Lung (tissue), 12 donors: ENCODE data around the gene IGFN1. TPM values are rescaled to one million over a fixed set of nuclear protein-coding genes. Genes with fewer than 3 reads are reported as not detected.

ENCODE experiments used
- ATAC-seq: fragments of 200-7000 bp; cut with Tn5 transposase; one replicate; pipeline ENCODE4 v1.9.1; 2020; ENCODE audit warnings: moderate number of reproducible peaks; ENCODE audit not compliant: insufficient read depth, low FRiP score
- DNase-seq, 3 donors: peaks; one replicate each; pipeline ENCODE4 v3.0.0-alpha.2; 2013 to 2017
- H3K27ac ChIP-seq, 2 donors: one replicate each; pipeline ENCODE4 v1.5.1; 2013; ENCODE audit warnings: mild to moderate bottlenecking in 2 of 2, moderate library complexity in 2 of 2, control low read depth in 1 of 2, inconsistent platforms in 1 of 2, low read depth in 1 of 2, low read length in 1 of 2
- H3K27me3 ChIP-seq, 3 donors: one replicate each; pipeline ENCODE4 v1.5.1; 2013; ENCODE audit warnings: low read length in 2 of 3; ENCODE audit not compliant: control insufficient read depth in 3 of 3, insufficient read depth in 3 of 3
- H3K36me3 ChIP-seq, 4 donors: one replicate each; pipeline ENCODE4 v1.5.1; 2013; ENCODE audit warnings: low read length in 4 of 4, mild to moderate bottlenecking in 1 of 4, moderate library complexity in 1 of 4; ENCODE audit not compliant: control insufficient read depth in 4 of 4, insufficient read depth in 4 of 4
- H3K4me1 ChIP-seq, 5 donors: one replicate each; pipeline ENCODE4 v1.5.1; 2013; ENCODE audit warnings: low read length in 5 of 5, mild to moderate bottlenecking in 2 of 5, moderate library complexity in 1 of 5; ENCODE audit not compliant: control insufficient read depth in 5 of 5, insufficient read depth in 5 of 5
- H3K4me3 ChIP-seq: one replicate; pipeline ENCODE4 v1.5.1; 2013; ENCODE audit warnings: mild to moderate bottlenecking, control low read depth, moderate library complexity
- H3K9ac ChIP-seq, 2 donors: one replicate each; pipeline ENCODE4 v1.5.1; 2013; ENCODE audit warnings: low read length in 2 of 2, control low read depth in 1 of 2; ENCODE audit not compliant: insufficient read depth in 1 of 2
- H3K9me3 ChIP-seq, 4 donors: one replicate each; pipeline ENCODE4 v1.5.1; 2013; ENCODE audit warnings: low read length in 3 of 4, mild to moderate bottlenecking in 1 of 4, moderate library complexity in 1 of 4; ENCODE audit not compliant: control insufficient read depth in 4 of 4, insufficient read depth in 3 of 4
- WGBS, 2 donors: extraction: QIAGEN DNeasy Blood & Tissue Kit; methylation state at CpG; one replicate each; pipeline ENCODE4 v1.1.7; 2013; 5-methylcytosine and 5-hydroxymethylcytosine counted together
- polyA plus RNA-seq, 2 donors: library from polyadenylated mRNA; stranded (reverse); fragments of 200-250 nt; gene quantifications; one replicate each; pipeline ENCODE4 v1.2.1, GENCODE V29; 2013
- total RNA-seq, 2 donors: library from RNA; depleted of rRNA in 1 of 2; stranded (reverse); fragments of >200 nt in 1 of 2; gene quantifications; one replicate each; pipeline ENCODE4 v1.2.1, GENCODE V29; 2014 to 2021
- TF ChIP-seq, protein P1 (sequence below): IDR thresholded peaks from 2 replicates; pipeline ENCODE4 v1.5.1; 2012; ENCODE audit warnings: mild to moderate bottlenecking; ENCODE audit errors: control extremely low read depth, extremely low read depth
- donor health status: control.
- donor health status: control.
- donor health status: Bipolar disorder and iron deficiency.
- donor health status: healthy.
- donor health status: DM: yes; HTN: yes; CAD: no.

Gene IGFN1
- total and polyA plus RNA-seq, 4 donors: 0.25 to 3.6 (median 1.5) TPM

DNA sequence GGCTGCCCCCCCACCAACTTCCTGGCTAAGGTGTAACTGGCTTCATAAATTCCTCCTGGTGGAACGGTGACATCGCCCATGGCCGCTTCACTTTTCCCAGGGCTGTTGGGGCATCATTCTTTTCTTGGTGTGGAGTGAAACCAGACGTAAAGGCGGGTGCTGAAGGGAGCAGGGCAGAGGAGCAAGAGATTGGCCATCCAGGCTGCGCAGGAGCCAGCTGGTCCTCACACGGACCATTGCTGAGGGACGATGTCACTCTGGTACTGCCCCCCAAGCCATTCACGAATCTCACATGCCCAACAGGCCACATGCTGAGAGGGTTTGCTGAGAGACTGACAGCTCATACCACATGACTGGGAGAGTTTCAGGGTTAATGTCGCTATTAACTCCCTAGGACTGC, 82.2 kb downstream of the IGFN1 start:
- ATAC-seq: no peak
- DNase-seq: no peak
- Histone ChIP-seq H3K27me3 (peaks cover 0 to 2% (median 0%) of the 10 kb centered on the region in 3 donors), H3K4me1 (peaks cover 0 to 9% (median 3%) of the 10 kb centered on the region in 5 donors), H3K9ac (no peak overlapping the region), H3K36me3 (no peaks in the 10 kb centered on the region), H3K9me3 (no peaks in the 10 kb centered on the region), H3K27ac (no peak overlapping the region), H3K4me3 (no peak overlapping the region)
- TF ChIP-seq, protein P1, sequence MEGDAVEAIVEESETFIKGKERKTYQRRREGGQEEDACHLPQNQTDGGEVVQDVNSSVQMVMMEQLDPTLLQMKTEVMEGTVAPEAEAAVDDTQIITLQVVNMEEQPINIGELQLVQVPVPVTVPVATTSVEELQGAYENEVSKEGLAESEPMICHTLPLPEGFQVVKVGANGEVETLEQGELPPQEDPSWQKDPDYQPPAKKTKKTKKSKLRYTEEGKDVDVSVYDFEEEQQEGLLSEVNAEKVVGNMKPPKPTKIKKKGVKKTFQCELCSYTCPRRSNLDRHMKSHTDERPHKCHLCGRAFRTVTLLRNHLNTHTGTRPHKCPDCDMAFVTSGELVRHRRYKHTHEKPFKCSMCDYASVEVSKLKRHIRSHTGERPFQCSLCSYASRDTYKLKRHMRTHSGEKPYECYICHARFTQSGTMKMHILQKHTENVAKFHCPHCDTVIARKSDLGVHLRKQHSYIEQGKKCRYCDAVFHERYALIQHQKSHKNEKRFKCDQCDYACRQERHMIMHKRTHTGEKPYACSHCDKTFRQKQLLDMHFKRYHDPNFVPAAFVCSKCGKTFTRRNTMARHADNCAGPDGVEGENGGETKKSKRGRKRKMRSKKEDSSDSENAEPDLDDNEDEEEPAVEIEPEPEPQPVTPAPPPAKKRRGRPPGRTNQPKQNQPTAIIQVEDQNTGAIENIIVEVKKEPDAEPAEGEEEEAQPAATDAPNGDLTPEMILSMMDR: no peak
- WGBS, 2 donors: 89 to 90% methylated on average over 10 of the region's 10 CpGs

DNA sequence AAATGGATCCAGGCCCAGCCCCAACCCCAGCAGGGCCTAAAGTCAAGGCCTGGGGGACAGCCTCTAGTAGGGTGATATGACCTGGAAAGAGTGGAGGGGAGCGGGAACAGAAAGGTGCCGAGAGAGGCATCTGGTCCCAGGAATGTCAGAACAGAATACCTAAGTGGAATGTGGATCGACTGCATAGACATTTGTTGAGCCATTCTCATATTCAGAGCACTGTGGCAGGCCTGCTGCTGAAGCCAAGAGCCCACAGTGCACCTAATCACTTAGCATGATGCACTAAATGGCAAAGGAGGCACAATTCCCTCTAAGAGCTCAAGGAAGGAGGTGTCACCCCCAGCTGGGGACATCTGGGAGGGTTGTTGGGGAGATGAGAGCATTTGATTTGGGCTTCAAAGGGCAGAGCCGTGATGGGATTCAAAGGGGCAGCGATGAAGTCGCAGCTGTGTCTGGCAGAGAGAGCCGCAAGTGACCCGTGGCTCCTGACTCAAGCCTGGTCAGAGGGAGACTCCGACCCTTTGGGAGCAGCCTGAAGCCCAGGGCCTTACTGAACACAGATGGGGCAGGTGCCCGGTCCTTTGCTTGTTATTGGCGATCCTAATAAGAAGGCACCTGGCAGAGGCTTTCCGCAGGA, 84.1 kb downstream of the IGFN1 start:
- no peak overlapping the region for H3K9ac ChIP-seq
- ATAC-seq: no peak
- H3K27ac ChIP-seq: peak overlapping the region in 1 of 2 donors; percentile 62
- DNase-seq: no peak
- H3K27me3 ChIP-seq: no peaks in the 10 kb centered on the region
- WGBS, 2 donors: 95% methylated on average over 12 of the region's 12 CpGs
- H3K9me3 ChIP-seq: no peaks in the 10 kb centered on the region
- no peak overlapping the region for H3K4me3 ChIP-seq
- TF ChIP-seq, protein P1: no peak
- H3K36me3 ChIP-seq: no peaks in the 10 kb centered on the region
- H3K4me1 ChIP-seq: peaks cover 0 to 7% (median 0%) of the 10 kb centered on the region in 5 donors

DNA sequence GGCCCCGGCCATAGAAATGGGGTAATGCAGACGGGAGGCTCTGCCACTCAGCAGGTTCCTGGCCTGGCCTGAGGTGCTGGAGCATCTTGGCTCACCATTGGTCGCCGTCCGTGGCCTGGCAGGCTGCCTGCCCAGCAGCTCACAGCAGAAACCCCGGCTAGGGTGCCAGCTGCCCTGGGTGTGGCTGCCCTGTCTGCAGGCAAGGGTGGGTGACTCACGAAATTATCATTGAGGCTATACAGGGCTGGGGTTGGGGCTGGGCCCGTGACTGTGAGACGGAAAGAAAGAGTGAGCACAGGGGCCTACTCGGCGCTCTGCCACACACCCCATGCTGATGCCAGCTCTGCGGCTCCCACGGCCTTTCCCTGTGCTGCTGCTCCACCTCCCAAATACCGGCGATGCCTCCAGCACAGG, 84.6 kb downstream of the IGFN1 start:
- WGBS, 2 donors: 82 to 83% methylated on average over 15 of the region's 15 CpGs
- Histone ChIP-seq H3K27ac (peak overlapping the region in 1 of 2 donors; percentile 62), H3K9ac (no peak overlapping the region), H3K4me1 (peaks cover 0 to 7% (median 0%) of the 10 kb centered on the region in 5 donors), H3K4me3 (no peak overlapping the region), H3K27me3 (no peaks in the 10 kb centered on the region), H3K36me3 (no peaks in the 10 kb centered on the region), H3K9me3 (no peaks in the 10 kb centered on the region)
- TF ChIP-seq, protein P1: no peak
- ATAC-seq (no peak), DNase-seq (no peak)
